ENCODE data around the gene PSEN2.

GRCh38 chr1:226891346-226891745 is 20.9 kb downstream of the PSEN2 start:
- TF ChIP-seq EZH2 (IDR thresholded peaks at IDR 0.05; ENCODE audit: low read length, missing control alignments): no peak
- TF ChIP-seq, protein P1, sequence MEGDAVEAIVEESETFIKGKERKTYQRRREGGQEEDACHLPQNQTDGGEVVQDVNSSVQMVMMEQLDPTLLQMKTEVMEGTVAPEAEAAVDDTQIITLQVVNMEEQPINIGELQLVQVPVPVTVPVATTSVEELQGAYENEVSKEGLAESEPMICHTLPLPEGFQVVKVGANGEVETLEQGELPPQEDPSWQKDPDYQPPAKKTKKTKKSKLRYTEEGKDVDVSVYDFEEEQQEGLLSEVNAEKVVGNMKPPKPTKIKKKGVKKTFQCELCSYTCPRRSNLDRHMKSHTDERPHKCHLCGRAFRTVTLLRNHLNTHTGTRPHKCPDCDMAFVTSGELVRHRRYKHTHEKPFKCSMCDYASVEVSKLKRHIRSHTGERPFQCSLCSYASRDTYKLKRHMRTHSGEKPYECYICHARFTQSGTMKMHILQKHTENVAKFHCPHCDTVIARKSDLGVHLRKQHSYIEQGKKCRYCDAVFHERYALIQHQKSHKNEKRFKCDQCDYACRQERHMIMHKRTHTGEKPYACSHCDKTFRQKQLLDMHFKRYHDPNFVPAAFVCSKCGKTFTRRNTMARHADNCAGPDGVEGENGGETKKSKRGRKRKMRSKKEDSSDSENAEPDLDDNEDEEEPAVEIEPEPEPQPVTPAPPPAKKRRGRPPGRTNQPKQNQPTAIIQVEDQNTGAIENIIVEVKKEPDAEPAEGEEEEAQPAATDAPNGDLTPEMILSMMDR (conservative IDR thresholded peaks at IDR 0.05 in 1 of 2, IDR thresholded peaks at IDR 0.05 in 1 of 2; ENCODE audit: low read depth in 1 of 2, low read length in 2 of 2): no peak
